ENCODE results near the gene CRELD1.

- TF ChIP-seq REST (IDR thresholded peaks at IDR 0.05; ENCODE audit: insufficient read depth in 1 of 2, low read depth in 2 of 2, low read length in 2 of 2) (no peak), SIN3A (IDR thresholded peaks at IDR 0.05; ENCODE audit: borderline replicate concordance, insufficient read depth, low read length) (no peak), POLR2AphosphoS5 (IDR thresholded peaks at IDR 0.05; ENCODE audit: low read depth, low read length) (no peak), FOXP2 (optimal IDR thresholded peaks at IDR 0.05; ENCODE audit: borderline replicate concordance, extremely low read depth, extremely low read length, insufficient read depth) (no peak), TAF1 (IDR thresholded peaks at IDR 0.05; ENCODE audit: borderline replicate concordance, insufficient read depth, low read length) (no peak)
These were observed 5.5 kb upstream of the CRELD1 start for GRCh38 chr3:9928158-9928557.

All from PFSK-1 (cell line).